GM12878 (cell line): ENCODE measurements around the gene NEU3. TPM values are rescaled to one million over a fixed set of nuclear protein-coding genes. Genes with fewer than 3 reads are reported as not detected.

Source experiments
- ATAC-seq: fragments of 200-7000 bp; cut with Tn5 transposase; 3 replicates; pipeline ENCODE4 v1.9.1; 2020; ENCODE audit warnings: mild to moderate bottlenecking, moderate library complexity
- BruUV-seq: library from RNA; stranded (reverse); fragments of 400-500 nt; replicated peaks from 2 replicates; lab custom pipeline; 2021; lab: Mats Ljungman, UMichigan
- CTCF ChIA-PET: fragments of 300-600 bp; sonication (Branson Sonifier 250); formaldehyde crosslinking; extraction: SDS; loops from one replicate; lab custom pipeline; 2021; ENCODE audit warnings: inconsistent platforms; lab: Yijun Ruan, JAX
- POLR2A ChIA-PET: fragments of 350-600 bp; formaldehyde crosslinking; extraction: SDS; loops from one replicate; lab custom pipeline; 2021; ENCODE audit warnings: inconsistent platforms; lab: Charles Lee
- RAD21 ChIA-PET: fragments of 300-600 bp; sonication (Branson Sonifier 250); formaldehyde crosslinking; loops from one replicate; lab custom pipeline; 2023; ENCODE audit warnings: antibody characterized with exemption; ENCODE audit not compliant: unreplicated experiment; lab: Charles Lee
- SMC1A ChIA-PET: fragments of 300-600 bp; sonication (Branson Sonifier 250); formaldehyde crosslinking; loops from one replicate; lab custom pipeline; 2023; ENCODE audit not compliant: unreplicated experiment, uncharacterized antibody; lab: Charles Lee
- DNase-seq: peaks from one replicate; pipeline ENCODE4 v3.0.0-alpha.2; 2011; ENCODE audit warnings: low read depth, low spot score
- FAIRE-seq: peaks from 3 replicates; lab custom pipeline; 2011; peaks lifted over from hg19 to GRCh38; lab: Jason Lieb, UNC
- H2AFZ ChIP-seq: 2 replicates; pipeline ENCODE4 v1.6.0; 2011; ENCODE audit warnings: low read depth, low read length, control low read depth; ENCODE audit not compliant: control insufficient read depth
- H3K27ac ChIP-seq: 2 replicates; pipeline ENCODE4 v1.5.1; 2011; ENCODE audit warnings: control low read depth; ENCODE audit not compliant: control insufficient read depth, insufficient read depth
- H3K27me3 ChIP-seq, 2 experiments: replicated peaks in 1 of 2; 2 replicates each; pipeline versions ENCODE4 v1.6.0 to v1.6.1; 2011; ENCODE audit warnings: low read length in 1 of 2; ENCODE audit not compliant: control insufficient read depth in 2 of 2, insufficient read depth in 2 of 2
- H3K36me3 ChIP-seq, 2 experiments: 2 replicates each; pipeline ENCODE4 v1.5.1; 2011; ENCODE audit warnings: low read length in 1 of 2; ENCODE audit not compliant: control insufficient read depth in 2 of 2, insufficient read depth in 2 of 2
- H3K4me1 ChIP-seq: 2 replicates; pipeline ENCODE4 v1.6.1; 2011; ENCODE audit warnings: mild to moderate bottlenecking, low read length, moderate library complexity, mixed read lengths; ENCODE audit not compliant: control insufficient read depth, insufficient read depth
- H3K4me2 ChIP-seq: 2 replicates; pipeline ENCODE4 v1.6.0; 2011; ENCODE audit warnings: control low read depth; ENCODE audit not compliant: control insufficient read depth, insufficient read depth
- H3K4me3 ChIP-seq: fragments of 200-600 bp; sonication (generic); 2 replicates; pipeline ENCODE4 v1.5.1; 2016
- H3K79me2 ChIP-seq: 2 replicates; pipeline ENCODE4 v1.6.0; 2011; ENCODE audit warnings: low read length; ENCODE audit not compliant: control insufficient read depth, insufficient read depth
- H3K9ac ChIP-seq: 2 replicates; pipeline ENCODE4 v1.8.0; 2011; ENCODE audit warnings: low read length, control low read depth, mixed read lengths; ENCODE audit not compliant: control insufficient read depth, insufficient read depth
- H3K9me3 ChIP-seq: replicated peaks from 3 replicates; pipeline ENCODE4 v1.5.1; 2011; ENCODE audit warnings: mild to moderate bottlenecking, low read length; ENCODE audit not compliant: control insufficient read depth, insufficient read depth
- H4K20me1 ChIP-seq: 2 replicates; pipeline ENCODE4 v1.6.0; 2011; ENCODE audit not compliant: control insufficient read depth, insufficient read depth
- GABPA ChIP-seq: IDR thresholded peaks from 2 replicates; pipeline ENCODE4 v1.6.1; 2014; ENCODE audit warnings: antibody characterized with exemption, low read depth, mild to moderate bottlenecking, inconsistent platforms
- GATAD2B ChIP-seq: fragments of 450-650 bp; conservative IDR thresholded peaks from 2 replicates; pipeline ENCODE4 v1.6.1; 2017; ENCODE audit warnings: low read depth, mild to moderate bottlenecking, moderate library complexity
- MYC ChIP-seq: IDR thresholded peaks from 2 replicates; pipeline ENCODE4 v1.6.1; 2011; ENCODE audit warnings: mild to moderate bottlenecking, low read length, moderate library complexity, inconsistent platforms; ENCODE audit not compliant: insufficient read depth, insufficient replicate concordance, insufficient read length, severe bottlenecking
- NKRF ChIP-seq: fragments of 450-650 bp; conservative IDR thresholded peaks from 2 replicates; pipeline ENCODE4 v1.6.1; 2017; ENCODE audit warnings: mild to moderate bottlenecking, moderate library complexity
- WRNIP1 ChIP-seq: IDR thresholded peaks from 2 replicates; pipeline ENCODE4 v1.6.1; 2011; ENCODE audit warnings: low read depth, low read length, improper control_type of control experiment, borderline replicate concordance
- WGBS: methylation state at CpG from one replicate; pipeline ENCODE4 v1.1.6; 2016; ENCODE audit warnings: low lambda C conversion rate; ENCODE audit not compliant: insufficient replicate concordance, insufficient coverage; ENCODE audit errors: missing lambda C conversion rate; 5-methylcytosine and 5-hydroxymethylcytosine counted together
- in situ Hi-C: fragments of 300-500 bp; cut with MboI; formaldehyde crosslinking; loops from 9 replicates; pipeline ENCODE4 v1.14.3; 2018; ENCODE audit warnings: mixed read lengths
- intact Hi-C: fragments of 100-400 bp; cut with micrococcal nuclease; formaldehyde crosslinking; loops from one replicate; pipeline ENCODE4 v1.14.2; 2022; ENCODE audit not compliant: unreplicated experiment
- polyA plus RNA-seq, 11 experiments: library from polyadenylated mRNA; depleted of rRNA in 4 of 11; unstranded in 6 of 11; stranded (reverse) in 5 of 11; fragments of >200 nt; fragmentation: Nextera tagmentation in 4 of 11; fragmentation: Illumina TruSeq in 1 of 11; extraction: Ambion mirVana in 4 of 11; extraction: Trizol in 1 of 11; gene quantifications; 1 replicate in 1 of 11; 2 replicates in 10 of 11; pipeline versions ENCODE4 v1.2.1 to v1.2.3, GENCODE V29; 2011 to 2016; ENCODE audit warnings: inconsistent platforms in 2 of 11, missing spikeins in 2 of 11, low read depth in 1 of 11
- total RNA-seq, 4 experiments: library from RNA; depleted of rRNA in 3 of 4; stranded (reverse); fragments of >200 nt in 3 of 4; fragmentation: Illumina TruSeq in 1 of 4; extraction: Trizol in 1 of 4; gene quantifications; 2 replicates each; pipeline versions ENCODE4 v1.2.1 to v1.2.3, GENCODE V29; 2013 to 2021

The NEU3 gene
- total and polyA plus RNA-seq, 10 of the 15 experiments (the other 5 are each of a cell fraction or from before 2014, with no cell fraction given), result 2.5 to 20.3 (median 13.4) TPM

GRCh38 chr11:74984070-74984469, 4.7 kb upstream of the NEU3 start:
- CTCF ChIA-PET, result no interaction called here
- RAD21 ChIA-PET, result no interaction called here
- no peak for DNase-seq
- no peak overlapping the region for H3K9ac ChIP-seq
- no peaks in the 10 kb centered on the region for H4K20me1 ChIP-seq
- 100% methylated on average over 3 of the region's 3 CpGs for WGBS
- no peak for ATAC-seq
- no peak overlapping the region for H3K4me2 ChIP-seq
- no peaks in the 10 kb centered on the region for H3K27me3 ChIP-seq
- FAIRE-seq, result no peak
- intact Hi-C loops, result no loop called here
- peaks cover 2% of the 10 kb centered on the region for H3K79me2 ChIP-seq
- no peaks in the 10 kb centered on the region for H3K9me3 ChIP-seq
- H3K4me3 ChIP-seq, result no peak overlapping the region
- in situ Hi-C loops, result no loop called here
- TF ChIP-seq MYC, result no peak
- TF ChIP-seq GABPA, result no peak
- no peak for TF ChIP-seq GATAD2B
- no peak for TF ChIP-seq WRNIP1
- TF ChIP-seq NKRF, result no peak
- TF ChIP-seq, all 136 proteins: peak for 0
- no peak overlapping the region for H3K27ac ChIP-seq
- POLR2A ChIA-PET, result interaction anchor here (0.5 kb wide), 1 partner anchor 17 kb away, joined by 4 read pairs; no protein-coding TSS in a partner anchor
- H3K36me3 ChIP-seq, result peaks cover 2 to 9% of the 10 kb centered on the region in 2 experiments; a peak in 2 of 4 replicates
- no peak overlapping the region for H2AFZ ChIP-seq
- no TSS peak for BruUV-seq
- SMC1A ChIA-PET, result no interaction called here
- H3K4me1 ChIP-seq, result no peaks in the 10 kb centered on the region
